ENCODE results near the gene AKAP13.
A peak's percentile ranks its signal among the peaks of the same experiment; 100 is the strongest.

Gene AKAP13

GRCh38 chr15:85403745-85404144, 23.3 kb downstream of the AKAP13 start:
- H3K4me3 ChIP-seq (ENCODE audit: low read length), result 0 out of 2 replicates have a peak overlapping the region, but pooled peaks have one; percentile 2
- no peaks in the 10 kb centered on the region for H3K27me3 ChIP-seq (ENCODE audit: low read depth, low read length)
- peaks cover 56% of the 10 kb centered on the region for H4K20me1 ChIP-seq (ENCODE audit: insufficient read depth, low read length)
- H3K4me2 ChIP-seq (ENCODE audit: low read length), result peak overlapping the region; percentile 57
- no peak overlapping the region for H3K9ac ChIP-seq (ENCODE audit: low read length)
- no peaks in the 10 kb centered on the region for H3K9me3 ChIP-seq (ENCODE audit: insufficient read depth, low read length)
- H2AFZ ChIP-seq (ENCODE audit: low read depth, low read length), result no peak overlapping the region
- H3K27ac ChIP-seq (ENCODE audit: low read length), result peak overlapping the region; percentile 3; the same call in 1 of the 2 replicates
- H3K4me1 ChIP-seq (ENCODE audit: low read length), result peaks cover 64% of the 10 kb centered on the region
- H3K79me2 ChIP-seq (ENCODE audit: low read length), result peaks cover 84% of the 10 kb centered on the region
- TF ChIP-seq CTCF (IDR thresholded peaks at IDR 0.05; ENCODE audit: low read depth, low read length) (no peak), EZH2phosphoT487 (IDR thresholded peaks at IDR 0.05; ENCODE audit: low read depth) (no peak)
- H3K36me3 ChIP-seq (replicated peaks; ENCODE audit: low read depth, low read length), result no peaks in the 10 kb centered on the region

- Histone ChIP-seq H3K4me3 (ENCODE audit: low read length) (0 out of 2 replicates have a peak overlapping the region, but pooled peaks have one; percentile 2), H2AFZ (ENCODE audit: low read depth, low read length) (no peak overlapping the region), H3K36me3 (replicated peaks; ENCODE audit: low read depth, low read length) (no peaks in the 10 kb centered on the region), H3K9me3 (ENCODE audit: insufficient read depth, low read length) (no peaks in the 10 kb centered on the region), H3K27me3 (ENCODE audit: low read depth, low read length) (no peaks in the 10 kb centered on the region), H3K4me2 (ENCODE audit: low read length) (peak overlapping the region; percentile 57), H3K79me2 (ENCODE audit: low read length) (peaks cover 83% of the 10 kb centered on the region), H3K27ac (ENCODE audit: low read length) (peak overlapping the region; percentile 24), H3K9ac (ENCODE audit: low read length) (no peak overlapping the region), H3K4me1 (ENCODE audit: low read length) (peaks cover 66% of the 10 kb centered on the region), H4K20me1 (ENCODE audit: insufficient read depth, low read length) (peaks cover 54% of the 10 kb centered on the region)
- no peak for TF ChIP-seq EZH2phosphoT487 (IDR thresholded peaks at IDR 0.05; ENCODE audit: low read depth)
- TF ChIP-seq CTCF (IDR thresholded peaks at IDR 0.05; ENCODE audit: low read depth, low read length), result no peak
Measured at GRCh38 chr15:85404176-85404917, 23.9 kb downstream of the AKAP13 start.

- peaks cover 54% of the 10 kb centered on the region for H4K20me1 ChIP-seq (ENCODE audit: insufficient read depth, low read length)
- peaks cover 66% of the 10 kb centered on the region for H3K4me1 ChIP-seq (ENCODE audit: low read length)
- no peaks in the 10 kb centered on the region for H3K36me3 ChIP-seq (replicated peaks; ENCODE audit: low read depth, low read length)
- peak overlapping the region; percentile 57 for H3K4me2 ChIP-seq (ENCODE audit: low read length)
- H3K27me3 ChIP-seq (ENCODE audit: low read depth, low read length), result no peaks in the 10 kb centered on the region
- no peak overlapping the region for H3K27ac ChIP-seq (ENCODE audit: low read length)
- TF ChIP-seq EZH2phosphoT487 (IDR thresholded peaks at IDR 0.05; ENCODE audit: low read depth), result no peak
- TF ChIP-seq CTCF (IDR thresholded peaks at IDR 0.05; ENCODE audit: low read depth, low read length), result no peak
- H3K9ac ChIP-seq (ENCODE audit: low read length), result no peak overlapping the region
- H3K4me3 ChIP-seq (ENCODE audit: low read length), result no peak overlapping the region
- peaks cover 85% of the 10 kb centered on the region for H3K79me2 ChIP-seq (ENCODE audit: low read length)
- H3K9me3 ChIP-seq (ENCODE audit: insufficient read depth, low read length), result no peaks in the 10 kb centered on the region
- H2AFZ ChIP-seq (ENCODE audit: low read depth, low read length), result no peak overlapping the region
Measured at GRCh38 chr15:85404918-85405866, 24.8 kb downstream of the AKAP13 start.

- Histone ChIP-seq H4K20me1 (ENCODE audit: insufficient read depth, low read length) (peaks cover 55% of the 10 kb centered on the region), H3K4me1 (ENCODE audit: low read length) (peaks cover 55% of the 10 kb centered on the region), H3K27me3 (ENCODE audit: low read depth, low read length) (peaks cover 7% of the 10 kb centered on the region; the same call in 1 of the 2 replicates), H3K79me2 (ENCODE audit: low read length) (peaks cover 87% of the 10 kb centered on the region), H2AFZ (ENCODE audit: low read depth, low read length) (no peak overlapping the region), H3K9me3 (ENCODE audit: insufficient read depth, low read length) (no peaks in the 10 kb centered on the region), H3K4me3 (ENCODE audit: low read length) (no peak overlapping the region), H3K9ac (ENCODE audit: low read length) (no peak overlapping the region), H3K27ac (ENCODE audit: low read length) (no peak overlapping the region), H3K4me2 (ENCODE audit: low read length) (no peak overlapping the region), H3K36me3 (replicated peaks; ENCODE audit: low read depth, low read length) (no peaks in the 10 kb centered on the region)
- no peak for TF ChIP-seq EZH2phosphoT487 (IDR thresholded peaks at IDR 0.05; ENCODE audit: low read depth)
- no peak for TF ChIP-seq CTCF (IDR thresholded peaks at IDR 0.05; ENCODE audit: low read depth, low read length)
Measured at GRCh38 chr15:85406916-85407315, 26.5 kb downstream of the AKAP13 start.

All from OCI-LY3 (cell line).